ENCODE results near the gene PLA2R1.

PLA2R1 gene

DNA sequence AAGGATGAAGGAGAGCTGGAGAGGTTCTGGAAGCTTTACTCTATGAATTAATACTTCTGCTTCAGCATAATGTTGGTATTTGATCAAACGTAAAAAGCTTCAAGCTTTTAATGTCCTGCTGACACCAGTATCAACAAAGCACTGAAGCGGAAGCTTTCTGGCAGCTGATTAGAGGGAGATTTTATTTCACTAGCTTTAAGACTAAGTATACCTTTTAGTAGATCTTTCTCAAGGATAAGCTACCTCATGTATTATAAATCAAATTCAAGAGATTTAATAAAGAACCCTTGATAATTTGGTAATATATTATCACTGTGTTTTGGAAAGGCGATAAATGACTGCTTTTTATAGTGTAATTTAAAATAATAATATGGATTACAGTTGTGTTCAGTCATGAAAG, 136.4 kb downstream of the PLA2R1 start:
- TF ChIP-seq, protein P1, sequence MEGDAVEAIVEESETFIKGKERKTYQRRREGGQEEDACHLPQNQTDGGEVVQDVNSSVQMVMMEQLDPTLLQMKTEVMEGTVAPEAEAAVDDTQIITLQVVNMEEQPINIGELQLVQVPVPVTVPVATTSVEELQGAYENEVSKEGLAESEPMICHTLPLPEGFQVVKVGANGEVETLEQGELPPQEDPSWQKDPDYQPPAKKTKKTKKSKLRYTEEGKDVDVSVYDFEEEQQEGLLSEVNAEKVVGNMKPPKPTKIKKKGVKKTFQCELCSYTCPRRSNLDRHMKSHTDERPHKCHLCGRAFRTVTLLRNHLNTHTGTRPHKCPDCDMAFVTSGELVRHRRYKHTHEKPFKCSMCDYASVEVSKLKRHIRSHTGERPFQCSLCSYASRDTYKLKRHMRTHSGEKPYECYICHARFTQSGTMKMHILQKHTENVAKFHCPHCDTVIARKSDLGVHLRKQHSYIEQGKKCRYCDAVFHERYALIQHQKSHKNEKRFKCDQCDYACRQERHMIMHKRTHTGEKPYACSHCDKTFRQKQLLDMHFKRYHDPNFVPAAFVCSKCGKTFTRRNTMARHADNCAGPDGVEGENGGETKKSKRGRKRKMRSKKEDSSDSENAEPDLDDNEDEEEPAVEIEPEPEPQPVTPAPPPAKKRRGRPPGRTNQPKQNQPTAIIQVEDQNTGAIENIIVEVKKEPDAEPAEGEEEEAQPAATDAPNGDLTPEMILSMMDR (conservative IDR thresholded peaks at IDR 0.05; ENCODE audit: low read depth, low read length): no peak
- no peak for DNase-seq (ENCODE audit: low read depth)
- no peak overlapping the region for H3K4me3 ChIP-seq (ENCODE audit: low read depth, low read length)

DNA sequence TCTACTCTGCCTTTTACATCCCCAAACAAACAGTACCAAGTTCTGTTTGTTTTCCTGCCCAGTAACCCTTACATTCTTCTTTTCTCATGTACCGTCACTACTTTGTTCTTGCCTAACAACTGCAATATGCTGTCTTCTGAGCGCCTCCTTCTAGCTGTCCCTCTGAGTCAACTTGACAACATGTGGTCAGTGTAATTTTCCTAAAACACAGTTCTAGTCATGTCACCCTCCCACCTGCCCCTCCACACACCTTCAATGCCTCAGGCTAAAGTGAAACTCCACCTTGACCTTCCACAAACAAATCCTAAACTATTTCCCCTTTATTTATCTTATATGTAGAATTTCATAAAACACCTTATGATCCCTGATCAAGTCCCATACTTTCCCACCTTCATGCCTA, 139.9 kb downstream of the PLA2R1 start:
- no peak overlapping the region for H3K4me3 ChIP-seq (ENCODE audit: low read depth, low read length)
- DNase-seq (ENCODE audit: low read depth): peak; percentile 64
- TF ChIP-seq, protein P1 (conservative IDR thresholded peaks at IDR 0.05; ENCODE audit: low read depth, low read length): no peak

DNA sequence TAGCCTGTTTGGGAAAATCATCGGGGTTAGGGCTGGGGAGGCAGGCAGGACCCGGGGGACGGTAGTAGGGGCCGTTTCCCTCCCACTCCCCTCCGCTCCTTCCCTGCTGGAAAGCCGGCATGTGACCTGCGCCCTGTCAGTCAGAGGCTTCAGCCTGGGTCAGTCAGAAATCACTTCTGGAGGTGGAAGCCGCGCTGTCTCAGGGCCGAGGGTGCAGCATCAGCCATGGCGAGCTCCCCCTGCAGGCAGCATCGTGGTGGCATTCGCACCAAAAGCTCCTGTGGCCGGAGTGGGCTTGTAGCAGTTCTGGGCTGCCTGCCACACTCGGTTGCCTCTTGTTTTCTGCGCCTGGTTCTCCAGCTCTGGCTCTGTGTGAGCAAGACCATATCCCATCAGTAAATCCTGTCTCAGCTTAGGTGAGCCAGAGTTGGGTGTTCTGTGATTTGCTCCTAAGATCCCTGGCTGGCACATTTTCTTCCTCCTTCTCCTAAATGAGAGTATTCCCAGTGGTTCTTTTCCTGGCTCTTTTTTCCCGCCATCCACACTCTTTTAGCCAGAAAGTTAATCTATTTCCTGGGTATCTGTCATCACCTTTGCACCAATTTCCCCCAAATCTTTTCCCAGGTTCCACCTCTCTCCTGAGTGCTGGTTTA, 140.5 kb downstream of the PLA2R1 start:
- peak; percentile 81 for DNase-seq (ENCODE audit: low read depth)
- TF ChIP-seq, protein P1 (conservative IDR thresholded peaks at IDR 0.05; ENCODE audit: low read depth, low read length): peak; percentile 85
- H3K4me3 ChIP-seq (ENCODE audit: low read depth, low read length): no peak overlapping the region

DNA sequence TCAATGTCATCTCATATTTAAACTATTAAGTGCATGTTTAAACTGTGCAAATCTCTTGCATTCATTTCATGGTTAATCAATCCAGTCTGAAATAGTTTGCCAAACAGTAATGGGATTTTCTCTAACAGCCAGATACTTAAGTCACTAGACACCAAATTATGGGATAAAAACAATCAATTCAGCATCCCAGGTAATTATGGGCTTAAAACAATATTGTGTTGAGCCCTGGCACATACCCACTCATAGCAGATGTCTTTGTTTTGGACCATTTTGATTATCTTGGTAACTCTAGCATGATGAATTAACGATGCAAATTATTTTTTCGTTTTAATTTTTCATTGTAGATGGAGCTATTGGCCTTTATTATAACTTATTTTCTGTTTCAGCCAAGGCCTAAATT, 145.9 kb downstream of the PLA2R1 start:
- DNase-seq (ENCODE audit: low read depth): no peak
- TF ChIP-seq, protein P1 (conservative IDR thresholded peaks at IDR 0.05; ENCODE audit: low read depth, low read length): no peak
- H3K4me3 ChIP-seq (ENCODE audit: low read depth, low read length): no peak overlapping the region

DNA sequence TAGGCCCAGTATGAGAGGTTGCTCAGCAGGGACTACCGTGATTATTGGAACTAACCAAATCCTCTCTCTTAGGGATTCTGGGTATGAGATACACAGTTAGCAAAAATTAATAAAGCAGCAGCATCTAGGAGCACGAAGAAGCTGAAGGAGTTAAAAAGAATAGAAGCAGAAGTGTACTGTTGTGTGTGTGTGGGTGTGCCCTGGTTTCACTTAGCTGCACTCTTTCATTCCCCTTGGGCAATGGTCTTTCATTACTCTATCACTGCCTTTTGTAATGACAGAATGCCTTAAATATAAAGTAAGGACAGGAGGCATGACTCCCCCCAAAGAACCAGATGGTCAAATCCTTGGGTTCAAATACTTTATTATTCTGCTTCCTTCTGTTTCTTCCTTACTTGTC, 148.5 kb downstream of the PLA2R1 start:
- TF ChIP-seq, protein P1 (conservative IDR thresholded peaks at IDR 0.05; ENCODE audit: low read depth, low read length): no peak
- no peak overlapping the region for H3K4me3 ChIP-seq (ENCODE audit: low read depth, low read length)
- no peak for DNase-seq (ENCODE audit: low read depth)

DNA sequence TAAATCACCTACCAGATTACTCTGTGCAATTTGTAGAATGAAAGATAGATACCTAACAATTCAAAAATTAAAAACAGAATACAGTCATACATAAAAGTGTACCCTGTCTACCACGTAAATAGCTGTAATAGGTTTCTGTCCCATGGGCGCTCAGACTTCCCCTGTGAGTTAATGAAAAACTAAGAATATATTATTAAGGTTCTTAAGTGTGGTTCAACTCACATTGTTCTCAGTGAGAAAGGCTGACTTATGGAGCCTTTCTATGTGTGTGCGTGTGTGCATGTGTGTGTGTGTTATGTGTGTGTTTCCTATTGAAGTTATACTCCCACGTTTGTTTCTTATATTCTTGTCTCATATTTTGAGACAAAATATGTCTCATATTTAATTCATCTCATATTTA, 149.8 kb downstream of the PLA2R1 start:
- TF ChIP-seq, protein P1 (conservative IDR thresholded peaks at IDR 0.05; ENCODE audit: low read depth, low read length): no peak
- DNase-seq (ENCODE audit: low read depth): no peak
- H3K4me3 ChIP-seq (ENCODE audit: low read depth, low read length): no peak overlapping the region

DNA sequence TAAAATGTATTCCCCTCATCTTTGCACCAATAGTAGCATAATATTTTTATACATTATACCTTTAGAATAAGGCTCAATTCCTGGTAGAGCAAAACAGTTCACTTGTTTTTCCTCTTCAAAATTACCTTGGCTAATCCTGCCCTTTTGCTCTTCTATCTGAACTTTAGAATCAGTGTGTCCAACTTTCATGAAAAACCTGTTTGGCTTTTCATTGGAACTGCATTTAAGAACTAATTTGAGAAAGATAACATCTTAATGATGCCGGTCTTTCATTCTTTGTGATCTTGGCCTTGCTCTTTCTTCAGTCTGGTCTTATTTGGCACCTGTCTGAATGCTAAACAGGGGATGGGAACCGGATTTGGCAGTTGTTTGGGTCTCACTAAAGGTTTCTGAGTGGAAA, 151.5 kb downstream of the PLA2R1 start:
- no peak overlapping the region for H3K4me3 ChIP-seq (ENCODE audit: low read depth, low read length)
- TF ChIP-seq, protein P1 (conservative IDR thresholded peaks at IDR 0.05; ENCODE audit: low read depth, low read length): no peak
- DNase-seq (ENCODE audit: low read depth): no peak
